DND-41 (cell line): ENCODE data around the gene DCAF10.
"Not testable (repeated sequence)": the region's sequence is repeated elsewhere in the genome, so short reads cannot be mapped to it uniquely, and the experiment has no call there.

Experiments
- ATAC-seq: fragments of 200-7000 bp; cut with Tn5 transposase; 3 replicates; pipeline ENCODE4 v1.9.1; 2021; ENCODE audit warnings: low read depth; ENCODE audit not compliant: insufficient read depth
- DNase-seq: peaks from one replicate; pipeline ENCODE4 v3.0.0-alpha.2; 2020
- H2AFZ ChIP-seq: 2 replicates; pipeline ENCODE4 v1.6.0; 2012; ENCODE audit warnings: low read depth, low read length
- H3K27ac ChIP-seq: 2 replicates; pipeline ENCODE4 v1.5.1; 2012; ENCODE audit warnings: low read length, inconsistent platforms
- H3K27me3 ChIP-seq: fragments of 200-600 bp; sonication (generic); 2 replicates; pipeline ENCODE4 v1.6.0; 2012; ENCODE audit warnings: low read length, mild to moderate bottlenecking, inconsistent platforms; ENCODE audit not compliant: insufficient read depth, poor library complexity
- H3K36me3 ChIP-seq: 2 replicates; pipeline ENCODE4 v1.5.1; 2012; ENCODE audit warnings: low read length, inconsistent platforms; ENCODE audit not compliant: insufficient read depth
- H3K4me1 ChIP-seq: 2 replicates; pipeline ENCODE4 v1.5.1; 2012; ENCODE audit warnings: mild to moderate bottlenecking, low read length; ENCODE audit not compliant: insufficient read depth
- H3K4me2 ChIP-seq: 2 replicates; pipeline ENCODE4 v1.6.0; 2012; ENCODE audit warnings: mild to moderate bottlenecking, moderate library complexity, low read length, inconsistent platforms; ENCODE audit not compliant: insufficient read depth
- H3K4me3 ChIP-seq, 2 experiments: fragments of 200-600 bp in 1 of 2; shearing (Covaris generic) in 1 of 2; 2 replicates each; pipeline ENCODE4 v1.5.1; 2012 to 2016; ENCODE audit warnings: inconsistent platforms in 2 of 2, low read length in 2 of 2, mild to moderate bottlenecking in 2 of 2, low read depth in 1 of 2, moderate library complexity in 1 of 2
- H3K79me2 ChIP-seq: 2 replicates; pipeline ENCODE4 v1.6.0; 2012; ENCODE audit warnings: low read length, inconsistent platforms; ENCODE audit not compliant: insufficient read depth
- H3K9ac ChIP-seq: 2 replicates; pipeline ENCODE4 v1.6.0; 2012; ENCODE audit warnings: low read depth, mild to moderate bottlenecking, inconsistent platforms, low read length, moderate library complexity
- H3K9me3 ChIP-seq: 2 replicates; pipeline ENCODE4 v1.5.1; 2012; ENCODE audit warnings: low read length, moderate library complexity, mild to moderate bottlenecking, inconsistent platforms; ENCODE audit not compliant: insufficient read depth, severe bottlenecking
- H4K20me1 ChIP-seq: 2 replicates; pipeline ENCODE4 v1.6.0; 2012; ENCODE audit warnings: low read length; ENCODE audit not compliant: insufficient read depth
- CTCF ChIP-seq: IDR thresholded peaks from 2 replicates; pipeline ENCODE4 v1.5.1; 2012; ENCODE audit warnings: borderline replicate concordance, low read length, moderate library complexity, mild to moderate bottlenecking; ENCODE audit not compliant: poor library complexity, severe bottlenecking; ENCODE audit errors: extremely low read depth
- EZH2 ChIP-seq: IDR thresholded peaks from 3 replicates; pipeline ENCODE4 v1.6.1; 2012; ENCODE audit warnings: borderline replicate concordance, low read depth, mild to moderate bottlenecking, moderate library complexity, low read length, inconsistent platforms; ENCODE audit not compliant: severe bottlenecking

DCAF10 gene

GRCh38 chr9:37880916-37881479, 80.4 kb downstream of the DCAF10 start:
- no peak for ATAC-seq
- TF ChIP-seq CTCF, result no peak
- Histone ChIP-seq H3K9me3 (peaks cover 6% of the 10 kb centered on the region), H3K4me1 (no peaks in the 10 kb centered on the region), H3K4me2 (no peak overlapping the region), H3K36me3 (peaks cover 17% of the 10 kb centered on the region), H3K4me3 (no peak overlapping the region), H4K20me1 (no peaks in the 10 kb centered on the region), H2AFZ (no peak overlapping the region), H3K79me2 (no peaks in the 10 kb centered on the region), H3K27ac (no peak overlapping the region), H3K27me3 (no peaks in the 10 kb centered on the region), H3K9ac (no peak overlapping the region)
- no peak for DNase-seq

GRCh38 chr9:37887977-37888583, 87.5 kb downstream of the DCAF10 start:
- not testable (repeated sequence) for H4K20me1 ChIP-seq, H3K27ac ChIP-seq, H3K9ac ChIP-seq, H2AFZ ChIP-seq, H3K4me1 ChIP-seq, H3K4me2 ChIP-seq, H3K79me2 ChIP-seq, H3K4me3 ChIP-seq, H3K27me3 ChIP-seq, ATAC-seq, H3K9me3 ChIP-seq, DNase-seq
- peaks cover 21% of the 10 kb centered on the region for H3K36me3 ChIP-seq

- Histone ChIP-seq H3K9me3 (no peaks in the 10 kb centered on the region), H2AFZ (no peak overlapping the region), H3K79me2 (peaks cover 3% of the 10 kb centered on the region; the same call in 1 of the 2 replicates), H3K36me3 (peaks cover 32% of the 10 kb centered on the region), H3K4me2 (no peak overlapping the region), H4K20me1 (no peaks in the 10 kb centered on the region), H3K4me1 (no peaks in the 10 kb centered on the region), H3K27ac (no peak overlapping the region), H3K9ac (no peak overlapping the region), H3K27me3 (no peaks in the 10 kb centered on the region), H3K4me3 (no peak overlapping the region)
- TF ChIP-seq EZH2 (no peak), CTCF (no peak)
- ATAC-seq (no peak), DNase-seq (no peak)
These were observed 88.9 kb downstream of the DCAF10 start for GRCh38 chr9:37889536-37889935.

- not testable (repeated sequence) for H4K20me1 ChIP-seq, H3K4me3 ChIP-seq, H3K79me2 ChIP-seq, H3K9me3 ChIP-seq, H3K4me1 ChIP-seq, H2AFZ ChIP-seq, DNase-seq, H3K27me3 ChIP-seq, ATAC-seq, H3K9ac ChIP-seq, H3K4me2 ChIP-seq, H3K27ac ChIP-seq
- peaks cover 43% of the 10 kb centered on the region for H3K36me3 ChIP-seq
These were observed 90.4 kb downstream of the DCAF10 start for GRCh38 chr9:37891042-37891441.
